Measurements from ENCODE around the gene TTLL11.

DNA sequence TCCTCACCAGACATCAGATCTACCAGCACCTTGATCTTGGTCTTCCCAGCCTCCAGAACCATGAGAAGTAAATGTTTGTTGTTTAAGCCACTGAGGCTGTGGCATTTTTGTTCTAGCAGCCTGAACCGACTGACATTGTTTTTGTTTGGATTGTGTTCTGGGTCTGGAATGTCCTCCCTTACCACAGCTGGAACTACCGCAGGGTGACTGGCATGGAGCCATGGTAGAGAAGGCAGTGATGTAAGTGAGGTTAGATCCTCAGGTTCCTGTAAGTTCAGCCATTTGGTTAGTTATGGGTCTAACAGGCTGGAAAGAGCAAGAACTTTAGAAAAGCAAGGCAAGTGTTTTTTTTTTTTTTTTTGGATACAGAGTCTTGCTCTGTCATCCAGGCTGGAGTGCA is 232.4 kb downstream of the TTLL11 start:
- no peak for TF ChIP-seq RAD21 (IDR thresholded peaks at IDR 0.05; ENCODE audit: low read depth)
- no peak for TF ChIP-seq EGR1 (IDR thresholded peaks at IDR 0.05)
- TF ChIP-seq EP300 (IDR thresholded peaks at IDR 0.05; ENCODE audit: borderline replicate concordance) = no peak
- TF ChIP-seq, protein P1, sequence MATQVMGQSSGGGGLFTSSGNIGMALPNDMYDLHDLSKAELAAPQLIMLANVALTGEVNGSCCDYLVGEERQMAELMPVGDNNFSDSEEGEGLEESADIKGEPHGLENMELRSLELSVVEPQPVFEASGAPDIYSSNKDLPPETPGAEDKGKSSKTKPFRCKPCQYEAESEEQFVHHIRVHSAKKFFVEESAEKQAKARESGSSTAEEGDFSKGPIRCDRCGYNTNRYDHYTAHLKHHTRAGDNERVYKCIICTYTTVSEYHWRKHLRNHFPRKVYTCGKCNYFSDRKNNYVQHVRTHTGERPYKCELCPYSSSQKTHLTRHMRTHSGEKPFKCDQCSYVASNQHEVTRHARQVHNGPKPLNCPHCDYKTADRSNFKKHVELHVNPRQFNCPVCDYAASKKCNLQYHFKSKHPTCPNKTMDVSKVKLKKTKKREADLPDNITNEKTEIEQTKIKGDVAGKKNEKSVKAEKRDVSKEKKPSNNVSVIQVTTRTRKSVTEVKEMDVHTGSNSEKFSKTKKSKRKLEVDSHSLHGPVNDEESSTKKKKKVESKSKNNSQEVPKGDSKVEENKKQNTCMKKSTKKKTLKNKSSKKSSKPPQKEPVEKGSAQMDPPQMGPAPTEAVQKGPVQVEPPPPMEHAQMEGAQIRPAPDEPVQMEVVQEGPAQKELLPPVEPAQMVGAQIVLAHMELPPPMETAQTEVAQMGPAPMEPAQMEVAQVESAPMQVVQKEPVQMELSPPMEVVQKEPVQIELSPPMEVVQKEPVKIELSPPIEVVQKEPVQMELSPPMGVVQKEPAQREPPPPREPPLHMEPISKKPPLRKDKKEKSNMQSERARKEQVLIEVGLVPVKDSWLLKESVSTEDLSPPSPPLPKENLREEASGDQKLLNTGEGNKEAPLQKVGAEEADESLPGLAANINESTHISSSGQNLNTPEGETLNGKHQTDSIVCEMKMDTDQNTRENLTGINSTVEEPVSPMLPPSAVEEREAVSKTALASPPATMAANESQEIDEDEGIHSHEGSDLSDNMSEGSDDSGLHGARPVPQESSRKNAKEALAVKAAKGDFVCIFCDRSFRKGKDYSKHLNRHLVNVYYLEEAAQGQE (IDR thresholded peaks at IDR 0.05; ENCODE audit: low read depth) = no peak
- TF ChIP-seq ZBTB7A (IDR thresholded peaks at IDR 0.05; ENCODE audit: low read depth) = no peak
- TF ChIP-seq TEAD4 (IDR thresholded peaks at IDR 0.05) = peak; percentile 56
- no peak for TF ChIP-seq FOXM1 (IDR thresholded peaks at IDR 0.05; ENCODE audit: borderline replicate concordance, low read depth)
- no peak for TF ChIP-seq CEBPB (IDR thresholded peaks at IDR 0.05)
- TF ChIP-seq CREB1 (IDR thresholded peaks at IDR 0.05; ENCODE audit: low read depth) = no peak
- TF ChIP-seq TCF12 (IDR thresholded peaks at IDR 0.05; ENCODE audit: low read depth) = 0 out of 2 replicates have a peak, but pooled peaks have one; percentile 6
- TF ChIP-seq, protein P2, sequence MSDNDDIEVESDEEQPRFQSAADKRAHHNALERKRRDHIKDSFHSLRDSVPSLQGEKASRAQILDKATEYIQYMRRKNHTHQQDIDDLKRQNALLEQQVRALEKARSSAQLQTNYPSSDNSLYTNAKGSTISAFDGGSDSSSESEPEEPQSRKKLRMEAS (IDR thresholded peaks at IDR 0.05) = no peak
- TF ChIP-seq USF1 (IDR thresholded peaks at IDR 0.05) = no peak

All from Ishikawa (cell line).